OCI-LY7 (cell line): ENCODE data around the gene MXD4. TPM values are rescaled to one million over a fixed set of nuclear protein-coding genes. Genes with fewer than 3 reads are reported as not detected.

Source experiments
- BruUV-seq: library from RNA; stranded (reverse); fragments of 400-500 nt; replicated peaks from 2 replicates; lab custom pipeline; 2021; lab: Mats Ljungman, UMichigan
- CTCF ChIA-PET: fragments of 300-600 bp; sonication (Branson Sonifier 250); formaldehyde crosslinking; loops from one replicate; lab custom pipeline; 2022; ENCODE audit warnings: antibody characterized with exemption; ENCODE audit not compliant: unreplicated experiment; lab: Charles Lee
- POLR2A ChIA-PET: fragments of 300-600 bp; sonication (Branson Sonifier 250); formaldehyde crosslinking; loops from one replicate; lab custom pipeline; 2022; ENCODE audit warnings: antibody characterized with exemption; lab: Charles Lee
- DNase-seq: peaks from one replicate; pipeline ENCODE4 v3.0.0-alpha.2; 2015; ENCODE audit warnings: low spot score
- H2AFZ ChIP-seq: fragments of 200-600 bp; sonication (generic), shearing (Covaris generic); 2 replicates; pipeline ENCODE4 v1.6.1; 2014; ENCODE audit warnings: mild to moderate bottlenecking, antibody characterized with exemption, low read length, moderate library complexity
- H3K27ac ChIP-seq: fragments of 200-600 bp; sonication (generic); 2 replicates; pipeline ENCODE4 v1.5.1; 2014; ENCODE audit warnings: mixed run types, low read depth, mild to moderate bottlenecking, moderate library complexity, low read length, inconsistent platforms; ENCODE audit not compliant: poor library complexity, severe bottlenecking
- H3K36me3 ChIP-seq: fragments of 200-600 bp; sonication (generic); 2 replicates; pipeline ENCODE4 v1.6.1; 2014; ENCODE audit warnings: mild to moderate bottlenecking, antibody characterized with exemption, low read length, moderate library complexity, mixed read lengths; ENCODE audit not compliant: insufficient read depth
- H3K4me1 ChIP-seq: fragments of 200-600 bp; sonication (generic); 2 replicates; pipeline ENCODE4 v1.5.1; 2014; ENCODE audit warnings: mild to moderate bottlenecking, low read length; ENCODE audit not compliant: insufficient read depth, poor library complexity, severe bottlenecking
- H3K4me2 ChIP-seq: fragments of 200-600 bp; sonication (generic); 2 replicates; pipeline ENCODE4 v1.6.1; 2014; ENCODE audit warnings: mild to moderate bottlenecking, low read length
- H3K4me3 ChIP-seq: fragments of 200-600 bp; sonication (generic); 2 replicates; pipeline ENCODE4 v1.5.1; 2014; ENCODE audit warnings: mild to moderate bottlenecking, low read depth, low read length; ENCODE audit not compliant: poor library complexity, severe bottlenecking
- H3K79me2 ChIP-seq: fragments of 200-600 bp; sonication (generic); 2 replicates; pipeline ENCODE4 v1.6.1; 2016; ENCODE audit warnings: low read depth, mild to moderate bottlenecking, low read length, moderate library complexity, mixed read lengths; ENCODE audit not compliant: insufficient read depth
- H3K9me2 ChIP-seq: fragments of 200-600 bp; sonication (generic); 2 replicates; pipeline ENCODE4 v1.6.1; 2016; ENCODE audit warnings: mild to moderate bottlenecking, low read length, mixed read lengths; ENCODE audit not compliant: insufficient read depth
- H3K9me3 ChIP-seq: fragments of 200-600 bp; sonication (generic); 2 replicates; pipeline ENCODE4 v1.6.1; 2014; ENCODE audit warnings: mild to moderate bottlenecking, mixed run types, low read length, mixed read lengths
- H4K20me1 ChIP-seq: fragments of 200-600 bp; sonication (generic); 2 replicates; pipeline ENCODE4 v1.6.1; 2014; ENCODE audit warnings: mild to moderate bottlenecking, antibody characterized with exemption, low read length, moderate library complexity, mixed read lengths; ENCODE audit not compliant: insufficient read depth
- EZH2phosphoT487 ChIP-seq: fragments of 200-600 bp; sonication (generic); IDR thresholded peaks from 2 replicates; pipeline ENCODE4 v1.6.1; 2018; ENCODE audit warnings: low read depth, borderline replicate concordance, mild to moderate bottlenecking, mixed run types, antibody characterized with exemption, low read length, moderate library complexity, mixed read lengths
- intact Hi-C: fragments of 100-400 bp; cut with micrococcal nuclease; formaldehyde crosslinking; loops from one replicate; pipeline ENCODE4 v1.10.0; 2022; ENCODE audit not compliant: unreplicated experiment
- total RNA-seq, 2 experiments: library from RNA; depleted of rRNA in 1 of 2; stranded (reverse); fragments of >200 nt in 1 of 2; shearing (Covaris generic) in 1 of 2; gene quantifications; 2 replicates each; pipeline ENCODE4 v1.2.3, GENCODE V29; 2014 to 2022
- TF ChIP-seq, protein P1 (sequence below): fragments of 200-600 bp; sonication (generic); conservative IDR thresholded peaks from 2 replicates; pipeline ENCODE4 v1.5.1; 2014; ENCODE audit warnings: mild to moderate bottlenecking, antibody characterized with exemption, low read length, moderate library complexity, mixed read lengths

The MXD4 gene
- total RNA-seq, 2 experiments from 2014 or later = 3.0 to 11.6 TPM

DNA sequence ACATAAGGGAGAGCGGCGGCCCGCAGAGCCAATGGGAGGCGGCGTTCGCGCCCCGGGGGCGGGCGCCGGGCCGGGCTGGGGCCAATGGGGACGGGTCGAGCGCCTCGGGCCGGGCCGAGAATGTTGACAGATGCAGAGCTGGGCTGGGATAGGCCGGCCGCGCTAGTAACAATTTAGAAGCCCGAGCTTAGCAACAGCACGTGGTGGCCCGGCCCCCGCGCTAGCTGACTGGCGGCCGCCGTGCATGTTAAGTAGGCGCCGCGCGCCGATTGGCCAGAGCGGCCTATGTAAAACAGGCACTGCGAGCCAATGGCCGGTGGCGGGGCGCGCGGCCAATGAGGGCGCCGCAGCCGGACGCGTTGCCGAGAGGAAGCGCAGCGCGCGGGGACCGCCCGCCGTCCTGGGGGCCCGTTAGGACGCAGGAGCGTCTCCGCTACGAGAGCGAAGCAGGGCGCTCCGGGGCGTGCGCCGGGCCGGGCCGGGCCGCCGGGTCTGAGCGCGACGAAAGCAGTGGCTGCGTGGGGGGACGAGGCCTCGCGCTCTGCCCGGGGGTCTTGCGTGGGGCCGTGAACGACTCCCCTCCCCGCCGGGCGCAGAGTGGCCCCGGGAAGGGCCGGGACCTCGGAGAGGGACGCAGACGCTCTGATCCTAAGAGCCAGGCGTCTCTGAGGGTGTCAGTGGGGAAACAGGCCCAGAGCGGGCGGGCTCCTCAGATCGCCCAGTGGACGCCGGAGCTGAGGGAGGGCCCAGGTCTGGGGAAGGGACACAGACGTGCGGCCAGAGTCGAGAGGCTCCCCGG lies 435 bp upstream of the MXD4 start:
- no peaks in the 10 kb centered on the region for H3K36me3 ChIP-seq
- H3K9me2 ChIP-seq = no peaks in the 10 kb centered on the region
- no peaks in the 10 kb centered on the region for H3K9me3 ChIP-seq
- H3K4me1 ChIP-seq = peaks cover 20% of the 10 kb centered on the region
- H3K27ac ChIP-seq = peak overlapping the region; percentile 49
- peak; percentile 100 for DNase-seq
- no peaks in the 10 kb centered on the region for H3K79me2 ChIP-seq
- peak overlapping the region; percentile 81 for H3K4me2 ChIP-seq
- TF ChIP-seq, protein P1, sequence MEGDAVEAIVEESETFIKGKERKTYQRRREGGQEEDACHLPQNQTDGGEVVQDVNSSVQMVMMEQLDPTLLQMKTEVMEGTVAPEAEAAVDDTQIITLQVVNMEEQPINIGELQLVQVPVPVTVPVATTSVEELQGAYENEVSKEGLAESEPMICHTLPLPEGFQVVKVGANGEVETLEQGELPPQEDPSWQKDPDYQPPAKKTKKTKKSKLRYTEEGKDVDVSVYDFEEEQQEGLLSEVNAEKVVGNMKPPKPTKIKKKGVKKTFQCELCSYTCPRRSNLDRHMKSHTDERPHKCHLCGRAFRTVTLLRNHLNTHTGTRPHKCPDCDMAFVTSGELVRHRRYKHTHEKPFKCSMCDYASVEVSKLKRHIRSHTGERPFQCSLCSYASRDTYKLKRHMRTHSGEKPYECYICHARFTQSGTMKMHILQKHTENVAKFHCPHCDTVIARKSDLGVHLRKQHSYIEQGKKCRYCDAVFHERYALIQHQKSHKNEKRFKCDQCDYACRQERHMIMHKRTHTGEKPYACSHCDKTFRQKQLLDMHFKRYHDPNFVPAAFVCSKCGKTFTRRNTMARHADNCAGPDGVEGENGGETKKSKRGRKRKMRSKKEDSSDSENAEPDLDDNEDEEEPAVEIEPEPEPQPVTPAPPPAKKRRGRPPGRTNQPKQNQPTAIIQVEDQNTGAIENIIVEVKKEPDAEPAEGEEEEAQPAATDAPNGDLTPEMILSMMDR = no peak
- no peak for TF ChIP-seq EZH2phosphoT487
- H2AFZ ChIP-seq = peak overlapping the region; percentile 72; the same call in 1 of the 2 replicates
- no peaks in the 10 kb centered on the region for H4K20me1 ChIP-seq
- peak overlapping the region; percentile 71 for H3K4me3 ChIP-seq
- ChIA-PET POLR2A (interaction anchor here (0.6 to 2.4 kb wide), 5 partner anchors 20 to 207 kb away, joined by 3 to 7 read pairs (median 5); partner anchors contain the start of genes HAUS3, POLN and RNF4), CTCF (no interaction called here)
- BruUV-seq = no TSS peak
- intact Hi-C loops = loop anchor here (1.0 kb wide), 1 partner anchor 20 kb away; the partner anchor contains the start of genes HAUS3 and POLN

DNA sequence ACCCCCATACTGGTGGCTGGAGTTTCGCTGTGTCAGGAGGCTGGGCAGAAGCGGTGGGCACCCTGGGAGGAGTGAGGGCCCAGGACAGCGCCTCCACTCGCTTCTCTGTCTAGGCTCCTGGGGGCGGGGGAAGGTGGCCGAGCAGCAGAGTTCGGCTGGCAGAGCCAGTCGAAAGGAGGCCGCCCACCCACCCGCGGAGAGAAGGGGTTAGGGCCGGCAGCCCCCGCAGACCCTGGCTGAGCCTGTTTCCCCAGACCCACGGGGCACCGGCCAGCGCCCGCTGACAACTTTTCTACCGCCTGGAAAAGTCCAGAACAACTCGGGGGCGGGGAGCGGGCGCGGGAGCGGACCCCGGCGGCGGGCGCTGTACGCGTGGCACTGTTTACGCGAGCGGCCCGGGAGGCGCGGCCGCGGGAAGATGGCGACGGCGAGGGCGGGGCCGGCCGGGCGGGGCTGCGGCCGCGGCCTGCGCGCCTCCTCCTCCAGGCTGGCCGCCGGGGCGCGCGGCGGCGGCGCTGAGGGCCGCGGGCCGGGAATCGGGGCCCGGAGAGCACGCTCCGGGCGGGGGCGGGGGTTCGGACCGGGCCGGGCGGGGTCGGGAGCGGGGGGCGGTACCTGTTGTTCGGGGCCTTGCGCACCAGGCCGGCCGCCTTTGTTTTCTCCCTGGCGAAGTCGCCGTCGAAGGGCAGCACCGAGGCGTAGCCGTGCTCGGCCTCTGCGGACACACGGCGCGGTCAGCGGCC lies 628 bp downstream of the MXD4 start:
- no TSS peak for BruUV-seq
- H3K4me3 ChIP-seq = peak overlapping the region; percentile 76
- no peak for TF ChIP-seq EZH2phosphoT487
- TF ChIP-seq, protein P1 = no peak
- H3K27ac ChIP-seq = no peak overlapping the region
- peak; percentile 38 for DNase-seq
- H4K20me1 ChIP-seq = no peaks in the 10 kb centered on the region
- ChIA-PET CTCF (no interaction called here), POLR2A (no interaction called here)
- peaks cover 20% of the 10 kb centered on the region for H3K4me1 ChIP-seq
- peak overlapping the region; percentile 96 for H3K4me2 ChIP-seq
- H3K9me2 ChIP-seq = no peaks in the 10 kb centered on the region
- intact Hi-C loops = no loop called here
- peak overlapping the region; percentile 36 for H2AFZ ChIP-seq
- H3K36me3 ChIP-seq = no peaks in the 10 kb centered on the region
- no peaks in the 10 kb centered on the region for H3K79me2 ChIP-seq
- H3K9me3 ChIP-seq = no peaks in the 10 kb centered on the region
